IPS-11a (cell line): ENCODE measurements around the gene RUSF1.
"Not testable (repeated sequence)": the region's sequence is repeated elsewhere in the genome, so short reads cannot be mapped to it uniquely, and the experiment has no call there.

Experiments
- H3K4me3 ChIP-seq: one replicate; pipeline ENCODE4 v1.5.1; 2013; ENCODE audit warnings: low read depth, low read length, control low read depth

Gene RUSF1

GRCh38 chr16:31517800-31518402 lies 9.7 kb upstream of the RUSF1 start:
- H3K4me3 ChIP-seq = no peak overlapping the region

DNA sequence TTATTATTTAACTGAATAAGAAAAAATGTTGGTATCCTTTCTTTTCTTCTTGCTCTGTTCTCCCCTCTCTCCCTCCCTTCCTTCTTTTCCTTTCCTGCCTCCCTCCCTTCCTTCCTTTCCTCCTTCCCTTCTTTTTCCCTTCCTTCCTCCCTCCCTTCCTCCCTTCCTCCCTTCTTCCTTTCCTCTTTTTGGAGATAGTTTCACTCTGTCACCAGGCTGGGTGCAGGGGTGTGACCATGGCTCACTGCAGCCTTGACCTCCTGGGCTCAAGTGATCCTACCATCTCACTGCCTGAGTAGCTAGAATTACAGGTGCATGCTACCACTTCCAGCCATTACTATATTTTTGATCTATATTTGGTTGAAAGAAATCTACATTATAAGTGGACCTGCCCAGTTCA lies 5.7 kb upstream of the RUSF1 start:
- H3K4me3 ChIP-seq = no peak overlapping the region

DNA sequence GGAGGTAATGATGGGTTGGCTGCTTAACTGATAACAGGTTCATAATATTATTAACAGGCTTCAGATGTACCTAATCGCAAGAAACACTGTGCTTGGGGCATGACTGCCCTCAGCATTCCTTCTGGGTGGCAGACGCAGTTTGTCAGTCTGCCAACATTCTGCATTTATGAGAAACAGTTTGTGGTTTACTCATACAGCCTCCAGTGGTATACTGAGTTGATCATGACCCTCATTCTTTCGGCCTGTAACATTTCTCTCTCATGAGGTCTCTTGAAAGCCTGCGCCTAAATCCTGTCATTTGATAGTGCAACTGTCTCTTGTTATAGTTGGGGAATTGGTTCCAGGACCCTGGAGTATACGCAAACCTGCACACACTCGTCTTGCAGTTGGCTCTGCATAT lies 4.9 kb upstream of the RUSF1 start:
- H3K4me3 ChIP-seq = no peak overlapping the region

DNA sequence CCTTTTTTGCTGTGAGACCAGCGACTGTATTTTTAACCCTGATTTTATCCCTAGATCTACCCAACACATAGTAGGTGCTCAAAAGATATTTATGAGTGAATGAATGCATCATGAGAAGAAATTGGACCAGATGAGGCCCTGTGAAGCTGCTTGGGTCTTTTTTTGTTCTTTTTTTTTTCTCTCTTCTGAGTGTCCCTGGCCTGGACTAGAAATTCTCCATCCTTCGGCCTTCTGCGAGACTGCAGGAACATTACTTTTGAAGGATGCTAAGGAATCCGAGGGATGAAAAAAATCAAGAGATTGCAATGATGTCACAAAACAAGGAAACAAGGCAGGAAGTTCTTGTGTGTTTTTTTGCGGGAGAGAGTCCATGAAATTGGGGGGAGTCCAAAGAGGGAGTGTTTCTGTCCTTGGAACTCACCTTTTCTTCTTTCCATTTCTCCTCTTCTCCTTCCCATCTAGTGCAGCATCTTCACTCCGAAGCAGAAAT lies 560 bp upstream of the RUSF1 start:
- H3K4me3 ChIP-seq = peak overlapping the region; percentile 77

DNA sequence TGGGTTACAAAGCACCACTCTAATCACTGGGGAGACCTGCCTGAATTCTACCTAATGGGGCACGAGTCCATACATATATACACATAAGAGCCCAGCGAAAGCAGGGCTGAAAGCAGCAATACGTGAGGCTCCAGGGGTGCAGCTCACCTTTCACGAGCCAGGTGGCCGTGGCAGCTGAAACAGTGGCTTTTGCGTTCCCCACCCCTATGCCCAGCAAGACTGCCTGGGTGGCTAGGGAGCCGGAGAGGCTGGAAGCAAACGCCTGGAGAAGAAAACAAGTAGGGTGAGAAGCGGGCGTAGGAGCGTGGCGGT lies 618 bp downstream of the RUSF1 start:
- peak overlapping the region; percentile 77 for H3K4me3 ChIP-seq

- H3K4me3 ChIP-seq = no peak overlapping the region
Observed at GRCh38 chr16:31505483-31505882, 2.7 kb downstream of the RUSF1 start.

- no peak overlapping the region for H3K4me3 ChIP-seq
Observed at GRCh38 chr16:31504159-31504558, 4.0 kb downstream of the RUSF1 start.

DNA sequence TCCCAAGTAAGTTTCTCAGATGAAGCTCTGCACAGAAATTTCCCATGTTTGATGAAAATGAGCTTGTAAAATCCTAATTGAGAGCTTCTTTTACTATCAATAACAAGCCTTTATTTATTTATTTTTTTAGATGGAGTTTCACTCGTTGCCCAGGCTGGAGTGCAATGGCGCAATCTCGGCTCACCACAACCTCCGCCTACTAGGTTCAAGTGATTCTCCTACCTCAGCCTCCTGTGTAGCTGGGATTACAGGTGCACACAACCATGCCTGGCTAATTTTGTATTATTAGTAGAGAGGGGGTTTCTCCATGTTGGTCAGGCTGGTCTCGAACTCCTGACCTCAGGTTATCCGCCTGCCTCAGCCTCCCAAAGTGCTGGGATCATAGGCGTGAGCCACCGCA lies 4.6 kb downstream of the RUSF1 start:
- not testable (repeated sequence) for H3K4me3 ChIP-seq

DNA sequence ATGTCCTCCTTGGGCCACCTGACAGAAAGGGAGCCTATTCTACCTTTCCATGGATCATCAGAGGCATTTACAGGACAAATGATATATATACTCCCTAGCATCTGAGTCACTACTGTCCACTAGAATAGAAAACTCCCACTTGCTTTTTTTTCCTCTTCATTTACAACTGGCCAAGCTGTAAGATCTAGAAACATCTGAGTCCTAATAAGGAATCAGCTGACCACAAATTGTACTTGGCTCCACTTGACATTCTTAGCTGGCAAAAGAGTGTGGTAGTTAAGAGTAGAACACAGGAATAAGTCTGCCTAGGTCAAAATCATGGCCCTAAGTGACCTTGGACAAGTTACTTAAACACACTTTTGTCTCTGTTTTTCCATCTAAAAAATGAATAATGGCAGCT lies 5.2 kb downstream of the RUSF1 start:
- H3K4me3 ChIP-seq = no peak overlapping the region

GRCh38 chr16:31501966-31502348 lies 6.2 kb downstream of the RUSF1 start:
- H3K4me3 ChIP-seq = no peak overlapping the region

DNA sequence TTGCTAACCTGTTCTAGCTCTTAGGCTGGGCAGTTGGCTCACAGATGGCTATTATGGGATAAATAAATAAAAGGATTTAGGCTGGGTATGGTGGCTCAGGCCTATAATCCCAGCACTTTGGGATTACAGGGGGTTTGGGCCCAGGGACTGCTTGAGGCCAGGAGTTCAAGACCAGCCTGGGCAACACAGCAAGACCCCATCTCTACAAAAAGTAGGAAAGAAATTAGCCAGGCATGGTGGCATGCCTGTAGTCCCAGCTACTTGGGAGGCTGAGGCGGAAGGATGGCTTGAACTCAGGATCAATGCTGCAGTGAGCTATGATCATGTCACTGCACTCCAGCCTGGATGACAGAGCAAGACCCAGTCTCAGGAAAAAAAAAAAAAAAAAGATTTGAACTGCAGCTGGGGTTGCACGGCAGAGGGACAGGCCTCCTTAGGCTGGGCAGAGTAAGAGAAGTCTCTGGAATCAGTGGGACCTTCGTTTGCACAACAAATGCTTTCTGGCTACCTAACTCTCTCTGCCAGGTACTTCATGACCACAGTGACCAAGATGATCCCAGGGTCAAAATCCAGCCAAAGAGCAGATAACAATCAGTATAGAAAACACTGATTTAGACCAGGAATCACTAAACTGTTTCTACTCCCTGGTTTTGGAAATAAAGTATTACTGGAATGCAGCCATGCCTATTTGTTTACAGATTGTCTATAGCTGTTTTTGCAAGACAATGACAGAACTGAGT lies 6.8 kb downstream of the RUSF1 start:
- no peak overlapping the region for H3K4me3 ChIP-seq

DNA sequence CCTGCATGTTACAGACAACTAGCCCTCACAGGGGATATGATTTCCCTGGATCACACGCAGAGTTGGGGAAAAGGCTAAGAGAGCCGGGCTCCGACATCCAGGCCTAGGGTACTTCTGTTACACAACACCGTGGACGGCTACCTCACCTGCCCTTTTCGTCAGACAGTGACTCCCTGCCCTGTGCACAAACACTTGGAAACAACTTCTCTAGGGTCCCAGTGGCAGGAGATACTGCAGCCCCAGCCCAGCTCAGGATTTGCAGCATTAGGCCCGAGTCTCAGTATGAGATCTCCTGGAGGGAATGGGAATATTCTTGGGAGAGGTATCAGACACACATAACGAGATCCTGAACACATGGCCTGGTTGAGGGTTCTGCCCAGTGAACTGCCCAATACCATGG lies 8.3 kb downstream of the RUSF1 start:
- H3K4me3 ChIP-seq = no peak overlapping the region

DNA sequence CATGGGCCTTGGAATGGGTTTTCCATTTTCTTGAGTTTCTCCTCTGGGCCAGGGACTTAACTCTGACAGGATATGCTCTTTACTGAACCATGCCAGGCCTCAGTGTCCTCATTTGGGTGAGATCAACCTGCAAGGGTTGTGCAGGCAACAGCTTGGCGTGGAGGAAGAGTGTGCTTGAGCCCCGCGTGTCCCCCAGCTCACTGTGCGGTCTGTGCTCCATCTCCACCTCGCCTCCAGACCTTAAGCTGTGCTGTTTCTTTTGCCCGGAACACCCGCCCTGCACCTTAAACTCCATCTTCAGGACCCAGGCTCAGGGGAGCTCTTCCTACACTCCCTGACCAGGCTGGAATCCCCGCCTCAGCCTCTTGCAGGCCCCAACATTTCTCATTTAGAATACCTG lies 9.7 kb downstream of the RUSF1 start:
- H3K4me3 ChIP-seq = no peak overlapping the region

DNA sequence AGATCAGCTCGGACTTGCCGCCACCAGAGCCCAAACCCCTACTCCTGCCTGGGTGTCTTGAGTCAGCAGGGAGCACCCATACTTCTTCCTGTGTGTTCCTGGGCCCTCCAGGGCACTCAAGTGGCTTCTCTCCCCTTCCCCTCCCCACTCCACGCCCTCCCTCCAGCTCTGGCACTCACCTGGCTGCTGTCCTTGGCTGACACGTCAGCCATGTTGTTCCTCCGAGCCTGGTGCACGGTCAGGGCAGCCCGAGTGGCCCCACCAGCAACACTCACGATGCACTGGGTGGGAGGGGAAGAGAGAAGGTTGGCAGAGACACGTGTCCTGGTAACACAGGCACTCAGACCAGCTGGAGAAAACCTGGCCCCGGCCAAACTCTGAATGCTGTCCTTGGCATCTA lies 11.5 kb downstream of the RUSF1 start:
- H3K4me3 ChIP-seq = no peak overlapping the region

DNA sequence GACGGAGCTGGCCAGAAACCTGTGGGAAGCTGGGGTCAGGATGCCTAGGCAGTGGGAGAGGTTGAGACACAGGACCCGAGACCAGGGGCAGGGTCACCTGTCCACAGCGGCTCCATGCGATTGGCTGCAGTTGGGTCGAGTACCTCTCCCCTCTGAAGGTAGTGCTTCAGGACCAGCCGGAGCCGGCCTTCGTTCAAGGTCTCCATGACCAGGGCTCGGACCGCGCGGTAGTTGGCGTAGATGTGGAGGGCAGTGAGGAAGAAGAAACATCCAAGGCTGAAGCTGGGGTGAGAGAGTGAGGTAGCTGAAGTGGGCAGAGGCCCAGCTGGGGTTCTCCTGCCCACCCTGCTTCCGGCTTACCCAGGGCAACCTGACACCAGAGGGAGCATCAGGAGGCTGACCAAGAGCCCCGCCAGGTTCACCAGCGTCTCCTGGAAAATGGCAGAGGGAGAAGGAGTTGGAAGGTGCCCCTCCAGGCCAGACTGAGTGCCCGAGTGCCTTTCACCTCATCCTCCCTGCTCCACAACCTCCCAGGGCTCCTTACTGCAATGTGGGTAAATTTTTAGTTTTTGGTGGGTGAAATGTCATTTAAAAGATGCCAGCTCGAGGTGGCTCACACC lies 14.6 kb downstream of the RUSF1 start:
- no peak overlapping the region for H3K4me3 ChIP-seq

DNA sequence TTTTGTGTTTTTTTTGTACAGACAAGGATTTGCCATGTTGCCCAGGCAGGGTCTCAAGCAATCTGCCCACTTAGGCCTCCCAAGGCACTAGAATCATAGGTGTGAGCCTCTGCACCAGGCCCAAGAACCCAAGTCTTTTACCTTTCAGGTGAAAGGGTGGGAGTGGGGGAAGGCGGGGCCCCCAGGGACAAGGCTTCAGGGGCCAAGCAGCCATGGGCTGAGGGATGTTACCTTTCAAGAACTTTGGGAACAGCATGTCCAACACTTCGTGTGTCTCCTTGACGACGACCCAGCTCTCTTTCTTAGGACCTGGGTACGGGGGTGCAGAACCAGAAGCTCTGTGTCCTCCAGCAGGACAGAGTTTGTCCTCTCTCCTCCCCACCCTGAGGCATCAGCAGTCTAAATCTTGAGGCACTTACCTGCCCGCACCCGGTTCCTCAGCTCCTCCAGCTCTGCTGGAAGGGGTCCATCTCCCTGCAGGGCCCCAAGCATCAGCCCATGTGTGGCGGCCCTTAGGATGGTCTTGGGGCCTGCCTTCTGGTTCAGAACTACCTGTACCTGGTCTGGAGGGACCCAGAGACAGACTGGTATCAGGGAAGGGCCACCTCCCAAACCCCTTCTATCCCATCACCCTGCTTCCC lies 16.3 kb downstream of the RUSF1 start:
- no peak overlapping the region for H3K4me3 ChIP-seq

GRCh38 chr16:31489616-31490584 lies 18.3 kb downstream of the RUSF1 start:
- no peak overlapping the region for H3K4me3 ChIP-seq

DNA sequence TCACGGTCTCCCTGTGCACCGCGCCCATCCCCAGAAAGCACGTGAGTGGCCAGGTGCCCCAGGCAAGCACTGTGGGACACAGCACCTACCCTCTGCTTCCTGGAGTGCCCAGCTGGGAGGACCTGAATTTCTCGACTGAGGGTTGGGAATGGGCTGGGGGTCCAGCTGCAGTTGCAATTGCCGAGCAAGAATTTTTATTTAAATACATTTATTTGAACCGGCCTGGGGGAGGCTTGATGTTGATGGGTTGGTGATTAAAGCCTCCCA lies 19.0 kb downstream of the RUSF1 start:
- no peak overlapping the region for H3K4me3 ChIP-seq

DNA sequence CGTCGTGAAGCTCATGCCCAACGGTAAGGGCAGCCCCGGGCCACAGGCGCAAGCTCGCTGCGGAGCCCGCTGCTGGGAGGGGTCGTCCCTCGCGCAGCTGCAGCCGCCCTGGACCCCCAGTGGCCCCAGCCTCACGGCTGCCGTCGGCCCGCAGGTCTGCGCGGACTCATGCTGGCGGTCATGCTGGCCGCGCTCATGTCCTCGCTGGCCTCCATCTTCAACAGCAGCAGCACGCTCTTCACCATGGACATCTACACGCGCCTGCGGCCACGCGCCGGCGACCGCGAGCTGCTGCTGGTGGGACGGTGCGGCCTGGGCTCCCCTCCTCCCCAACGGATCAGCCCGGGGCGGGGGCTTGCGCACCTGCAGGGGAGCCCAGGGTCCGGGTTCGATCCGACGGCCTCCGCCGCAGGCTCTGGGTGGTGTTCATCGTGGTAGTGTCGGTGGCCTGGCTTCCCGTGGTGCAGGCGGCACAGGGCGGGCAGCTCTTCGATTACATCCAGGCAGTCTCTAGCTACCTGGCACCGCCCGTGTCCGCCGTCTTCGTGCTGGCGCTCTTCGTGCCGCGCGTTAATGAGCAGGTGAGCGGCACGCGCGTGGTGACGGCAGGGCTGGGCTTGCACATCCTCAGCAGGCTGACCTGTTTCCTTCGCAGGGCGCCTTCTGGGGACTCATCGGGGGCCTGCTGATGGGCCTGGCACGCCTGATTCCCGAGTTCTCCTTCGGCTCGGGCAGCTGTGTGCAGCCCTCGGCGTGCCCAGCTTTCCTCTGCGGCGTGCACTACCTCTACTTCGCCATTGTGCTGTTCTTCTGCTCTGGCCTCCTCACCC lies 19.5 kb downstream of the RUSF1 start:
- H3K4me3 ChIP-seq = peak overlapping the region; percentile 48
